HG02623 (cell line): ENCODE data around the gene CXCL9.
"Not testable (repeated sequence)": the region's sequence is repeated elsewhere in the genome, so short reads cannot be mapped to it uniquely, and the experiment has no call there.

ENCODE experiments used
- ATAC-seq: cut with Tn5 transposase; IDR thresholded peaks from one replicate; pipeline ENCODE4 v1.9.1; 2021; ENCODE audit warnings: moderate library complexity; ENCODE audit not compliant: unreplicated experiment

CXCL9 gene

DNA sequence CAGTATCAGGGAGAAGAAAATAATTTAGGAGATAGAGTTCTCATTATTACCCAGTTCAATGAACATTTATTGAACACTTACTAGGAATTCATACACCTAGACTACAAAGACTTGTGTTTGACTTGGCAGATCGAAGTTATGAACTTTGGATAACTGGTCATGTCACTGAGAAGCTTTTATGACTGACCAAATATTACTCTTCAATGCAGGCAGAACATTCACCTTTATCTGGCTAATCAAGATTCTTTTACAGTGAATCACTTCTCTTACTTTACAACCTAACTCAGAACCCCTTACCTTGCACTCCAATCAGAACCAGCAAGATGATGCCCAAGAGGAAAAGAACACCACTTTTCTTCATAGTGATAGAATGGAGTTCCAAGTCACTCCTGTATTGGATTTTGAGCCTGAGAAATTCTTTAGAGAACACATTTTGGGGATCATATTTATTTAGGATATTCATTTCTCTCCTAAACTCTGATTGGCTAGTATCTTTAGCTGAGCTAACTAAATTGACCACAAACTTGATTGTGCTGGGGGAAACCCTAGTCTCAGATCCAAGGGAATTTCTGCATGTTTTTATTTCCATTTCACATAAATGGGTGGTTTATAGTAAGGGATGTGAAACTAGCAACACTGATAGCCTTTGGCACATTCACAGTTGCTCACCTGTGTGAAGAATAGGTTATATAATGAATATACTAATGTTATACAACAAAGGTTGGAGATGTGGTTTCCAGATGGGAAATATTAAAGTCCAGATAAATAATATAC lies at the start of gene CXCL9:
Gene CXCL9, minus strand, starts transcription at position 421 of the 774 bp plus-strand sequence. Its CDS starts 60 bp downstream, at position 361.
- ATAC-seq = no peak

DNA sequence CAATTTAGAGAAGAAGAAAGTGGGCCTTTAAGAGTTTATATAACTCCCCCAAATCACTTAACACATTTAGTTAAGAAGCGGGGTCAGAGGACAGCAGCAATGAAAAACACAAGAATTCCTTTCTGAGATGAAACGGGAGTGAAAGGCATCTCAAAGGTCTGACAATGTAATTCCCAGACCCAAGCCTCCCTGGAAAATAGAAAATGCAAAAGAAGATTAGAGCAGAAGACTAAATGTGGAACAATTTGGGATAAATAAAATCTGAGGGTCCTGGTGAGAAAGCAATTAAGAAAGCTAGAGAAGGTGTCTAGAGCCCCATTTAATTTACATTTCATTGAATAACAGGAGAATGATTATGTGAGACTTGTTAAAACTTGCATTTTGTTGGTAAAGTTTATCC lies 48.1 kb upstream of the CXCL9 start:
- ATAC-seq = no peak

DNA sequence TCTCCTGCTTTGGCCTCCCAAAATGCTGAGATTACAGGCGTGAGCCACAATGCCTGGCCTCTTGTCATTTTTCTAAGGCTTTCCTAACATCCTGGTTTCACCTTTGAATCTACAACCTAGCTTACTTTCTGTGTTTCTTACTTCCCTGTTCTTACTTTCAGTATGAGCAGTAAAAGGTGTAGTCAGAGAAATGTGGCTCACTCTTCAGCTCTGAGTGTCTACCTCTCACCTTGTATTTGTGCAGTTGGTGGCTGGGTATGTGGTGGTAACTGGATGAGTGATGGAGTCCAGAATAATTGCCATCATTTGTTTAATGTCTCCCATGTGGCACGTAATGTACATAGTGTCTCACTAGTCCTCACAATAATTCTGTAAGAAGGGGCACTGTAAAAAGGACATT lies 47.7 kb upstream of the CXCL9 start:
- peak; percentile 97 for ATAC-seq

DNA sequence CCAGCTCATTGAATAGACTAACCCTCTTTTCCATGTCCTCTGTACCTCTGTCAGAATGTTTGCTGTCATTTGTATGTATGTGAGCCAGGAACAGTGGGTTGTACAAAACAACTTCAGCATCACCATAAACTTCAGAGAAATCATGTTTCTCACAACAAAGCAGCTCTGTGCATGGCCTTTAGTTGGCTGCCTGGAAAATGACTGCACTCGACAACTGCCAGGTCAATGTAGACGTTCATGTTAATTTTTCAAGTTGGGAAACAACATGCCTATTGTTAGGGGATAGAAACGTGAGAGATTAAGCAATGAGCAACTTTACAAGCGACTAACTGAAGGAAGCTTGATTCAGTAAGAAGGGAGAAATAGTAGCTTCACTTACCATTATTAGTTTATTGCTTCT lies 46.4 kb upstream of the CXCL9 start:
- ATAC-seq = no peak

DNA sequence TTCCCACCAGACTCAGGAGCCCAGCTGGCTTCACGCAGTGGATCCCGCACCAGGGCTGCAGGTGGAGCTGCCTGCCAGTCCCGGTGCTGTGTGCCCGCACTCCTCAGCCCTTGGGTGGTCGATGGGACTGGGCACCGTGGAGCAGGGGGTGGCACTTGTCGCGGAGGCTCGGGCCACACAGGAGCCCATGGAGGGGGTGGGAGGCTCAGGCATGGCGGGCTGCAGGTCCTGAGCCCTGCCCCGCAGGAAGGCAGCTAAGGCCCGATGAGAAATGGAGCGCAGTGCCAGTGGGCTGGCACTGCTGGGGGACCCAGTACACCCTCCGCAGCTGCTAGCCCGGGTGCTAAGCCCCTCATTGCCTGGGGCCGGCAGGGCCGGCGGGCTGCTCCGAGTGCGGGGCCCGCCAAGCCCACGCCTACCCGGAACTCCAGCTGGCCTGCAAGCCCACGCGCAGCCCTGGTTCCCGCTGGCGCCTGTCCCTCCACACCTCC lies 43.3 kb upstream of the CXCL9 start:
- ATAC-seq = not testable (repeated sequence)

DNA sequence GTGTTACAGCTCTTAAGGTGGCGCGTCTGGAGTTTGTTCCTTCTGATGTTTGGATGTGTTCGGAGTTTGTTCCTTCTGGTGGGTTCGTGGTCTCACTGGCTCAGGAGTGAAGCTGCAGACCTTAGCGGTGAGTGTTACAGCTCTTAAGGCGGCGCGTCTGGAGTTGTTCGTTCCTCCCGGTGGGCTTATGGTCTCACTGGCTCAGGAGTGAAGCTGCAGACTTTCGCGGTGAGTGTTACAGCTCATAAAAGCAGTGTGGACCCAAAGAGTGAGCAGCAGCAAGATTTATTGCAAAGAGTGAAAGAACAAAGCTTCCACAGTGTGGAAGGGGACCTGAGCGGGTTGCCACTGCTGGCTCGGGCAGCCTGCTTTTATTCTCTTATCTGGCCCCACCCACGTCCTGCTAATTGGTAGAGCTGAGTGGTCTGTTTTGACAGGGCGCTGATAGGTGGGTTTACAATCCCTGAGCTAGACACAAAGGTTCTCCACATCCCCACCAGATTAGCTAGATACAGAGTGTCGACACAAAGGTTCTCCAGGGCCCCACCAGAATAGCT lies 42.6 kb upstream of the CXCL9 start:
- ATAC-seq = not testable (repeated sequence)

DNA sequence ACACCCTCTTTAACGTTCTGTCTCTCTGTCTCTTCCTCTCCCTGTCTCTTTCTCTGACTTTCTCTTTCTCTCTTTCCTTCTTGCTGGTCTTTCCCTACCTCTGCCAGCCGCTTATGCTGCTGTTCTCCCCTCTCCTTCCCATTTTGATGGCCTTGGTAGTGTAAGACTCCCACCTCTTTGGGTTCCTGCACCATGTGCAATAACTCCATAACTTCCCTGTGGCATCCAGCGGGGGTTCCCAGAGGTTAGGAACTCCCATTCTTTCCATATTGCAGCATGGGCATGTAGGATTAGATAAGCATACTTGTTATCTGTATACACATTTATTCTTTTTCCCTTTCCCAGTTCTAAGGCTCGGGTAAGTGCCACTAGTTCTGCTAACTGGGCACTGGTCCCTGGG lies 37.4 kb upstream of the CXCL9 start:
- not testable (repeated sequence) for ATAC-seq

DNA sequence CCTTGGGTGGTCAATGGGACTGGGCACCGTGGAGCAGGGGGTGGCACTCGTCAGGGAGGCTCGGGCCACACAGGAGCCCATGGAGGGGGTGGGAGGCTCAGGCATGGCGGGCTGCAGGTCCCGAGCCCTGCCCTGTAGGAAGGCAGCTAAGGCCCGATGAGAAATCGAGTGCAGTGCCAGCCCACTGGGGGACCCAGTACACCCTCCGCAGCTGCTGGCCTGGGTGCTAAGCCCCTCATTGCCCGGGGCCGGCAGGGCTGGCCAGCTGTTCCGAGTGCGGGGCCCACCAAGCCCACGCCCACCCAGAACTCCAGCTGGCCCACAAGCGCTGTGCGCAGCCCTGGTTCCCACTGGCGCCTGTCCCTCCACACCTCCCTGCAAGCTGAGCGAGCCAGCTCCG lies 36.0 kb upstream of the CXCL9 start:
- ATAC-seq = not testable (repeated sequence)

DNA sequence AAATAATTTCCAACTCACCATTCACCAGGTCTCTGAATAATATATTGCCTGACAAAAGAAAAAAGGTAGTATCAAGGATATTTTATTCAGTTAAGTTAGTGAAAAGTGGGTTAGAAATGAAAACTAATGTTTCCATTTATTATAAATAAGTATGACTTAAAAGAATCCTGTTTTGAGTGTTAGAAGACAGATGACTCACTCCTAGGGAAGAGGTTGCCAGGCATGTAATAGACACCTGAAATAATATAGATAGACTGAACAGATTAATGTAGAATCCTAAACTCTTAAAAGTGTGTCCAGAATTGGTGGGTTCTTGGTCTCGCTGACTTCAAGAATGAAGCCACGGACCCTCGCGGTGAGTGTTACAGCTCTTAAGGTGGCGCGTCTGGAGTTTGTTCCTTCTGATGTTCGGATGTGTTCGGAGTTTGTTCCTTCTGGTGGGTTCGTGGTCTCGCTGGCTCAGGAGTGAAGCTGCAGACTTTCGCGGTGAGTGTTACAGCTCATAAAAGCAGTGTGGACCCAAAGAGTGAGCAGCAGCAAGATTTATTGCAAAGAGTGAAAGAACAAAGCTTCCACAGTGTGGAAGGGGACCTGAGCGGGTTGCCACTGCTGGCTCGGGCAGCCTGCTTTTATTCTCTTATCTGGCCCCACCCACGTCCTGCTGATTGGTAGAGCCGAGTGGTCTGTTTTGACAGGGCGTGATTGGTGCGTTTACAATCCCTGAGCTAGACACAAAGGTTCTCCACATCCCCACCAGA lies 35.1 kb upstream of the CXCL9 start:
- not testable (repeated sequence) for ATAC-seq

DNA sequence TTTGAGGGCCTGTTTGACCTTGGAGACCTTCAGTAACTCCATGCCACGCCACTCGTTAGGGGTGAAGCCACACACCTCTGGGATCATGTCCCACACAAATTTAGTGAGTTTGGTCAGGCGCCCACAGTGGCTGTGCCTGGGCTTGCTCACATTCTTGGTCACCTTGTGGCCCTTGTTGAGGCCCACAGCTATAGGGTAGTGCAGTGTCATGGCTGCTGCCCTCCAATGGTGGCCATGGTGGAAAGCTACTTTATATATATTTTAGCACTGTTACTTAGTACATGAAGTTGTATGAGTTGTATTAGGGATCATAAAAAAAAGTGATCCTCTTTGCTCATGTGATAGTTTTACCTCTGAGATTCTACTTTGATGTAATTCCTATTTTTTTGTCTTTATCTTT lies 29.5 kb upstream of the CXCL9 start:
- ATAC-seq = no peak

DNA sequence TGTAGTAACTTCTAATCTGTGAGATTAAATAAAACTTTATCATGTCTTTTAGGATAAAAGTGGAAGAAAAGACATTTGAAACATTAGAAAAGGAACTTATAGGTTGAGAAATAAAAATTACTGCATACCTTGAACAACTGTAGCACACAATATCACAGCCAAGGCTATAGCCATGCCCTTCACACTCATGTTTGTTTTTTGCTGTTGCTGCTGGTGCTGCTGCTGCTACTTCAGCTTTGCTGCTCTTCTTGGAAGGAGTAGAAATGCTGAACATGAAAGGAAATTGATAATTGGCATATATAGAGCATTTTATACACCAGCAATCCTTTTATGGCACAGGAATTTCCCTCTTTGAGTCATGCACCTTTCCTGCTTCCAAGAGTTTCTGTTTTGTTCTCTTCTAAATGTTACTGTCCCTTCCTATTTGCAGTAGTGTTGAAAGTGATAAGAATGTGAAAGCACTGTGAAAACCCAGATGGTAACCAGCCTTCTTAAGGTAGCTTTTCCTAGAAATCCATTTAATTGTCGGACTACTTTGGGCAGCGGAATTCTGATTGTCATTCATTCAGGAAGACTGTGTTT lies 28.6 kb upstream of the CXCL9 start, which contains the start of gene CXCL11:
Gene CXCL11, minus strand, starts transcription at position 272 of the 582 bp plus-strand sequence. Its CDS starts 83 bp downstream, at position 189.
- ATAC-seq = no peak

DNA sequence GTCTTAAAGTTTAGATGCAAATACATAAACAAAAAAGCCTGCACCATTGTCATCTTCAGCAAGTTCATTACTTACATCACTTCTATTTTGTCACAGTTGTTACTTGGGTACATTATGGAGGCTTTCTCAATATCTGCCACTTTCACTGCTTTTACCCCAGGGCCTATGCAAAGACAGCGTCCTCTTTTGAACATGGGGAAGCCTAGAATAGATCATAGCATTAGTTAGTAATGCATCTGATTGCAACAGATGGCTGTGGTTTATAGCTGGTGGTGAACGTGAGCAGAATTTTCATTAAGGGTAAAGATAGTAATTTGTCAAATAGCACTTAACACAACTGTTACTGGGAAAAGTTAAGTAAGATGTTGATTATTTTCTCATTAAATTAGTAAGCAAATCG lies 27.8 kb upstream of the CXCL9 start:
- no peak for ATAC-seq

DNA sequence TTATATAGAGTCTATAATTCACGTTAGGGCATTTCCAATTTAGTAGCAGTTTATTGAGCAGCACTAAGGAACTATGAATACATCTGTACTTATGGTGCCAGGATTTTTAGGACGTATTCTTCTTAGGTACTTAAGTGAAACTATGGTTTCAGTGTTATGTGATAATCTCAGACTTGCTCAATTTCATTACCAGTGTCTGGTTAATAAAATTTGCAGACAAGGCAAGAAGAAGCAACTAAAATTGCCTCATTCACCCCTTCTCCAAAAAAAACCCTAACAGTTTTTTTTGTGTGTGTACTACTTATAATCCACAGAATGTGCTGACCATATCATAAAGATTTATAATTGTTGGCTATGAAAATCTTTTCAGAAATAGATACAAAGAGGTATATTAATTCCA lies 22.0 kb upstream of the CXCL9 start:
- ATAC-seq = no peak

DNA sequence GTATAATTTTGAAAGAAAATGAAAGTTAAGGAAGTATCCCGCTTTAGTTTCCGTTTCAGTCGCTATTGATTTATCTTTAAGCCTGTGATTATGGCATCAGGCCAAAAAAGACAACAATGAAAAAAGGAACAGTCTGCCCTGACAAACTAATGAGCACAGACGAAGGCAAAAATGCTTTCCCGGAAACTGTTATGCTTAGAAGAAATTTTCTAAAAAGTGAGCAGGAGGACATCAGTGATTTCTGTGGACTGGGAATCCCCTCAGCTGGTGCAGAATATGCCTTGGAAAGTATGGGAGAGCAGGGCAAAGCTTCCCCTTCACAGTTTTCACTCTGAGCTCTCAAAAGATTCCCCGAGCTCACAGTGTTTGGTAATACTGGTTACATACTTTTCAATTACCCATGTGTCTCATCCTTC lies 21.0 kb upstream of the CXCL9 start:
- no peak for ATAC-seq

DNA sequence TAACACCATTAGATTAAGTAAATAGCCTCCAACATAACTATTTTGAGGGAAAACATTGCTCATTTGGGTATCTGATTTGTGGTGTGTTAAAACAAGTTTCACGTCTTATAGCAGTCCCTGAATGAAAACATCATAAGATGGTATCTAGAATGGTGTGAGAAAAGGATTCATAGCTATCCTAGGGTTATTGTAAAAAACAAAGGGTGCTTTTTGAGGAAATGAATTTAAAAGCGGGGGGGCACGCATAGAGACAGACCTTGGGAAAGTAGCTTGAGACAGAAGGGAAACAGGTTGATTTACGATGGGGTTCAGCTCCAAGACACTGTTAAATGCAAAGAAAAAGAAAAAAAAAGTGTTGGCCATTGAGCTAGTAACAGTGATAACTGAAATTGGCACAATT lies 16.8 kb upstream of the CXCL9 start:
- no peak for ATAC-seq

DNA sequence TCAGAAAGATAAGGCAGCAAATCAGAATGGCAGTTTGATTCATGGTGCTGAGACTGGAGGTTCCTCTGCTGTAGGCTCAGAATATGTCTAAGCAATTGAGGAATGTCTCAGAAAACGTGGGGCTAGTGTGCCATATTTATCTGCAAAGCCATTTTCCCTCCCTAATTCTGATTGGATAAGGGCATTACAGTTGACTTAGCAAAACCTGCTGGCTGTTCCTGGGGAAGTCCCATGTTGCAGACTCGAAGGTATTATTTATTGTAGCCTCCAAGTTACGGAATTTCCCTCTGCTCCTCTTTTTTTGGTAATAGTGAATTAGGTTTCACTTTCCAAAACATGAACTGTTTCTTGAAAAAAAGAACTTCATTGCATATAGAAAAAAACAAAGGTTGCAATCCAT lies 16.1 kb upstream of the CXCL9 start, which contains the start of gene CXCL10:
Gene CXCL10, minus strand, starts transcription at position 109 of the 400 bp plus-strand sequence. Its CDS starts 66 bp downstream, at position 43.
- ATAC-seq = no peak

DNA sequence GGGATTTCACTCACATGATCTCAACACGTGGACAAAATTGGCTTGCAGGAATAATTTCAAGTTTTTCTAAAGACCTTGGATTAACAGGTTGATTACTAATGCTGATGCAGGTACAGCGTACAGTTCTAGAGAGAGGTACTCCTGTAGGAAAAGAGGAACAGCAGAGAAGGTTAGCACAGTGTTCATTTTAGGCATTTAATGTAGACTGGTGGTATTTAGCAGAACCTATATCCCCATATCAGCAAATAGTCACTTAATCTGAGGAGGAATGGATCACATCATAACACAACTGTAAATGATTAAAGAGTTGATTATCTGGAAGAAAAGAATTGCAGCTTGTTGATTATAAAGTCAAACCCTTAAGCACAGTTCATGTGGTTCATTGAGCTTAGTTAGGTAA lies 15.4 kb upstream of the CXCL9 start:
- ATAC-seq = no peak

DNA sequence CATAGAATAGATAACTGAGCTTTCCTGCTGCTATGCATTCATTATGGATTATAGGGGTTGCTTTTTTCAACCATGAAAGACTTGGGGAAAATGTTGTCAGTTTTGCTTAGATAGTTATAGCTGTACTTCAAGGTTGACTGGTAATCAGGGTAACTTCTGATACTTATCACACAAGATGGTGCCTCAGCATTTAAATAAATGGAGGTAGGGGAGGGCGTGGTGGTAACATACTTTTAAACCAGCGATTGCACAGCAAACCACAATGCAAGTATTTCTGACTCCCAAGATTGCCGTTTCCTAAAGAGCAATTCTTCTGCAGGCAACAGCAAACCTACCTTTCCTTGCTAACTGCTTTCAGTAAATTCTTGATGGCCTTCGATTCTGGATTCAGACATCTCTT lies 14.7 kb upstream of the CXCL9 start:
- ATAC-seq = no peak

DNA sequence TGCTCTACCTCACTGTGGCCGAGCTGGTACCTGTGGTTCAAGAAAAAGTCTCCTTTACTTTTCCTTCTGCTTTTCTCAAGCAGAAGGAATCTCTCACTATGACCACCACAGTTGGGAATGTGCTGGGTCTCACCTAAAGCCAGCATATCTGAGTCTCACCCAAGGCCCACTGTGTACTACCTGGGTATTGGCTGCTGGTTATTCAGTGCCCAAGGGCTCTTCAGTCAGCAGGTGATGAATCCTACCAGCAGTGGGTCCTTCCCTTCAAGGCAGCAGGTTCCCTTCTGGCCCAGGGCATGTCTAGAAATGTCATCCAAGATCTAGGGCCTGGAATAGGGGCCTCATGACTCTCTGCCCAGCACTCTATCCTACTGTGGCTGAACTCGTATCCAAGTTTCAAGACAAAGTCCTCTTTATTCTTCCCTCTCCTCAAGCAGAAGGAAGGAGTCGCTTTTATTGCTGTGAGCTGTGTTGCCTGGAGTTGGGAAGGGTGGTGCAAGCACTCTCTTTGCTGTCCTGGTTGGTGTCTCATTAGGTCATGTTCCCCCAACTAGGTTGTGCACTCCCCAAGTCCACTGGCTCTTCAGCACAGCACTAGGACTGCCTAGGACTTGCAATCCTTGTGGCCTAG lies 9.9 kb upstream of the CXCL9 start:
- ATAC-seq = no peak

DNA sequence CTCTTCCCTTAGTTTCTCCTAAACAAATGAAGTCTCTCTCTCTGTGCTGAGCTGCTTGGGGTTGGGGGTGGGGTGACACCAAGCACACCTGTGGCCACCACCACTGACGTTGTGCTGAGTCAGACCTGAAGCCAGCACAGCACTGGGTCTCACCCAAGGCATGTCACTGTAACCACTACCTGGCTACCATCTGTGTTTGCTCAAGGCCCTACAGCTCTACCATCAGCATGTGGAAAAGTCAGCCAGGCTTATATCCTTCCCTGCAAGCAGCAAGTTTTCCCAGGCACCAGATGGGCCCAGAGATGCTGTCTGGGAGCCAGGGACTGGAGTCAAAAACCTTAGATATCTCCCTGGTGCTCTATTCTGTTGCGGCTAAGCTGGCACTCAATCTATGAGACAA lies 9.1 kb upstream of the CXCL9 start:
- ATAC-seq = peak; percentile 58

DNA sequence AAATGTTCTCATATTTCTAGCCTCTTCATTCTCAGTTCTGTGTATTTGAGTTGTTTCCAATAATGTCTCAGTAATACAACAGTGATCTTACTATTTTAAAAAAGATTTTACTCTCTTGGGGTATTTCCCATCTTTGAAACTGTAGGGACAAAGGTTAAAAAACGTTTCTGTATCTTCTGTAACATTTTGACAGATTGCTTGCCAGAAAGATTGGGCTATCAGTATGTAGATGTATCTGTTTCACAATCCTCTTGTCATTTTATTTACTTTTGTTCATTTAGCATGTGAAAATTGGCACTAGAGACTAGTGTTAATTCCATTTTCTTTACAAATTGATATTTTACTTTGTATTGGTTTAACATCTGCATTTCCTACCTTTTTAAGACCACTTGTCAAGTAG lies 6.2 kb upstream of the CXCL9 start:
- no peak for ATAC-seq
